ENCODE data around the gene LRP1B. TPM values are rescaled to one million over a fixed set of nuclear protein-coding genes. Genes with fewer than 3 reads are reported as not detected.

Gene LRP1B
- total RNA-seq, 1 donor from 2014 or later, result 0.38 TPM

DNA sequence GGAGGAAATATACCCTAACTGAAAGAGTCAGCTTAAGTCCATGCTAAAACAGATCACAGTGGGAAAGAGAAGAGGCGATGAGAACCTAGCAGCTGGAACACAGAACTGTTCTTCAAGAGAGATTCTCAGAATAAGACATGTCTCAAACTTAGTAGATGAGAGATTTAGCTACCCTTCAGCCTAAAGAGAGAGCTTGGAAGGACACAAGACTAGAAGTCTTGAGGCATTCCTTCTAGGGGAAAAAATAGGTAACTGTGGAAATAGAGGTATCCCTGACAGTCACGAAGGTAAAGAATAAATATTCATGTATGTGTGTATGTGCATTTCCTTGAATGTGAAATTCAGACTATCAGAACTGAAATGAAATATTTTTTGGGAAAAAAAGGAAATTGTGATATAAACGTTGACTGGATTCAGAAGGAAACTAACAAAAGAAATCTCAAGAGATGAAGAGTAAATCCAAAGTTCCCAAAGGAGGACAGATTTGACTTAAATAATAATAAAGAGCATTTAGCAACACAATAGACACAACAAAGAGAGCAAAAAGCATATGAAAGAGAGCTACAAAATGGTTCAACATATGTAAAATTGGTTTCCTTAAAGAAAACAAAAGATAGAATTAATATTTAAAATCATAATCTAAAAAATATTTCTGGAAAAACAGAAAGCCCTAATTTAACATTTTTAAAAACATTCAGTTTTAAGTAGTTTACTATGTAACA lies 258.7 kb downstream of the LRP1B start:
- no peak overlapping the region for H3K4me3 ChIP-seq (ENCODE audit: low read depth, low read length)
- DNase-seq (ENCODE audit: low read depth), result no peak
- no peaks in the 10 kb centered on the region for H3K36me3 ChIP-seq (ENCODE audit: control insufficient read depth, insufficient read depth, low read length)
- TF ChIP-seq, protein P1, sequence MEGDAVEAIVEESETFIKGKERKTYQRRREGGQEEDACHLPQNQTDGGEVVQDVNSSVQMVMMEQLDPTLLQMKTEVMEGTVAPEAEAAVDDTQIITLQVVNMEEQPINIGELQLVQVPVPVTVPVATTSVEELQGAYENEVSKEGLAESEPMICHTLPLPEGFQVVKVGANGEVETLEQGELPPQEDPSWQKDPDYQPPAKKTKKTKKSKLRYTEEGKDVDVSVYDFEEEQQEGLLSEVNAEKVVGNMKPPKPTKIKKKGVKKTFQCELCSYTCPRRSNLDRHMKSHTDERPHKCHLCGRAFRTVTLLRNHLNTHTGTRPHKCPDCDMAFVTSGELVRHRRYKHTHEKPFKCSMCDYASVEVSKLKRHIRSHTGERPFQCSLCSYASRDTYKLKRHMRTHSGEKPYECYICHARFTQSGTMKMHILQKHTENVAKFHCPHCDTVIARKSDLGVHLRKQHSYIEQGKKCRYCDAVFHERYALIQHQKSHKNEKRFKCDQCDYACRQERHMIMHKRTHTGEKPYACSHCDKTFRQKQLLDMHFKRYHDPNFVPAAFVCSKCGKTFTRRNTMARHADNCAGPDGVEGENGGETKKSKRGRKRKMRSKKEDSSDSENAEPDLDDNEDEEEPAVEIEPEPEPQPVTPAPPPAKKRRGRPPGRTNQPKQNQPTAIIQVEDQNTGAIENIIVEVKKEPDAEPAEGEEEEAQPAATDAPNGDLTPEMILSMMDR (IDR thresholded peaks at IDR 0.05; ENCODE audit: insufficient read depth, low read length, poor library complexity, severe bottlenecking), result no peak
- no peaks in the 10 kb centered on the region for H3K27me3 ChIP-seq (ENCODE audit: control insufficient read depth, insufficient read depth, low read length)

DNA sequence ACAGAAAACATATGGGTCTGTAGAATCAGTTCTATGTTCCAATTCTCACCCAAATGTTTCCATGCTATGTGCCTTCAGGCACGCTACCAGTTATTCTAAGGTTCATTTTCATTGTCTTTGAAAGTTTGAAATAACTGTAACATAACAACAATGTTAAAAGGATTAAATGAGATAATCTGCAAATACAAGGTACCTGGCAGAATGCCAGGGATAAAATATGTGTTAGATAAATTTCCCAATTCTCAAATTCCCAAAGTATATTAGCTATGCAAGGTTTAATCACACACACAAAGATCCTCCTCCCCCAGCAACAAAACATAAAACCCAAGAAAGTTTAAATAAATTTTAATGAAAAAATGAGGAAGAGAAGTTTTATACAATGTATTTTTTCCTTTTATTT lies 261.2 kb downstream of the LRP1B start:
- Histone ChIP-seq H3K36me3 (ENCODE audit: control insufficient read depth, insufficient read depth, low read length) (no peaks in the 10 kb centered on the region), H3K27me3 (ENCODE audit: control insufficient read depth, insufficient read depth, low read length) (no peaks in the 10 kb centered on the region), H3K4me3 (ENCODE audit: low read depth, low read length) (no peak overlapping the region)
- TF ChIP-seq, protein P1 (IDR thresholded peaks at IDR 0.05; ENCODE audit: insufficient read depth, low read length, poor library complexity, severe bottlenecking), result no peak
- DNase-seq (ENCODE audit: low read depth), result no peak

DNA sequence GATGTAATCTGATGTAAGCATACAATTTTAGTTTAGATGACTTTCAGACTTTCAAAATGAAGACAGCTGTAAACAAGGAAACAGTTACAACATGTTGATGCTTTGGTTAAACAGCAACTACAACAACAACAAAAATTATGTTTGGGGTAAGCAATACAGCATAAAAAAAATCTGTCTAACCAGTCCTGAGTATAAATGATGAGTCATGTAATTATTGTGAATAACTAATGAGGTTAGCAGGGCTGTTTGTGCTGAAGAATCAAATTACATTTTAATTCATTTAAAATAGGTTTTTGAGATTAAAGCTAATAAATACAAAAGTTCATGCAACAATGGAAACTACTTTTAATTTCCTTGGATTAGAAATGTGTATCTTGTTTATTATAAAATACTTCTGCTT lies 266.9 kb downstream of the LRP1B start:
- Histone ChIP-seq H3K36me3 (ENCODE audit: control insufficient read depth, insufficient read depth, low read length) (no peaks in the 10 kb centered on the region), H3K4me3 (ENCODE audit: low read depth, low read length) (no peak overlapping the region), H3K27me3 (ENCODE audit: control insufficient read depth, insufficient read depth, low read length) (no peaks in the 10 kb centered on the region)
- DNase-seq (ENCODE audit: low read depth), result no peak
- TF ChIP-seq, protein P1 (IDR thresholded peaks at IDR 0.05; ENCODE audit: insufficient read depth, low read length, poor library complexity, severe bottlenecking), result no peak

DNA sequence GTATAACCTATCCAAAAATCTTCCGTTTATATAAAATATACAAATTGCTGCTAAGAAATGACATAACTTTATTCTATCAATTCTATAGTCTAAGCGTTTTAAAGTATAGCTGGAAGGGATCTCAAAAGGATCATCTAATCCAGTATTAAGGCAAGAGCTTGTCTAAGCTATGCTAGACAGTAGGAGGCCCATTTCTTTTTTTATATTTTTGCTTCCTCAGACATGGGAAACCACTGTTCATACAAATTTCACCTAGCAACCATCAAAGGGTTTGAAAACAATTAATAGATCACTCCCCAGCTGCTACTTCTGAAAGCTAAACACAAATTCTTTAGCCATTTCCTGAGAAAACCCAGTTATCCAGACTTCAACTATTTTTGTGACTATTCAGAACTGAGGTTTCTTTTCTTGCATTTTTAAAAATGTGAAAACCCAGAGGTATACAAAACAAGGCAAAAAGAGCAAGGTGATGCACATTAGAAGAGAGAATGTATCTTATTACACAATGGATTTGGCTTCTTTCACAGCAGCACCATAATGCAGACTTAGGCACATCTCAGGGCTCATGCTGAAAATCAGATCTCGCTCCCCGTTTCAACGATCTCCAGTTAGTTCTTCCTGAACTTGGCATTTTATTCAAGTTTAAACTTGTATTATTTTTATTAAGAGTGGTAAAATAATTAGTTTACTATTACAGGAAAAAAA lies 274.4 kb downstream of the LRP1B start:
- Histone ChIP-seq H3K4me3 (ENCODE audit: low read depth, low read length) (no peak overlapping the region), H3K36me3 (ENCODE audit: control insufficient read depth, insufficient read depth, low read length) (no peaks in the 10 kb centered on the region), H3K27me3 (ENCODE audit: control insufficient read depth, insufficient read depth, low read length) (no peaks in the 10 kb centered on the region)
- no peak for DNase-seq (ENCODE audit: low read depth)
- TF ChIP-seq, protein P1 (IDR thresholded peaks at IDR 0.05; ENCODE audit: insufficient read depth, low read length, poor library complexity, severe bottlenecking), result no peak

DNA sequence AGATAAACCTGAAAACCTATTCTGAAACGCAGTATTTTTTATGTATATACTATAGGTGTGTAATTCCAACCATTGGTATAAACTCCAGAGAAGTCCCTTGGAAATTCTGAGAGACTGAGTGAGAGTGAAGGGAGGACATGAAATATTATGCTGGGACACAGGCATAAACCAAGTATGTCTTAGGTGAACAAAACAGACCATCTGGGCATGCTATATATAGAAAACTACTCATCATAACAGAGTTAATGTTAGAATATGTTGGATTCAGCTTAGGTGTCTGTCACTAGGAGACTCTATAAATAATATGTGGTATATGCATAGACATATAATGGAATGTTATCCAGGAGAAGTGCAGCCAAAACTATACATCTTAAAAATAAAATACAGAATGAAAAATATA lies 282.6 kb downstream of the LRP1B start:
- H3K4me3 ChIP-seq (ENCODE audit: low read depth, low read length), result no peak overlapping the region
- H3K27me3 ChIP-seq (ENCODE audit: control insufficient read depth, insufficient read depth, low read length), result no peaks in the 10 kb centered on the region
- no peak for DNase-seq (ENCODE audit: low read depth)
- H3K36me3 ChIP-seq (ENCODE audit: control insufficient read depth, insufficient read depth, low read length), result no peaks in the 10 kb centered on the region
- TF ChIP-seq, protein P1 (IDR thresholded peaks at IDR 0.05; ENCODE audit: insufficient read depth, low read length, poor library complexity, severe bottlenecking), result no peak

All from kidney epithelial cell (primary cell).